GM23338 (cell line): ENCODE results near the gene TPT1. TPM values are rescaled to one million over a fixed set of nuclear protein-coding genes. Genes with fewer than 3 reads are reported as not detected.

Experiments used
- ATAC-seq: fragments of 200-7000 bp; cut with Tn5 transposase; 3 replicates; pipeline ENCODE4 v1.9.1; 2020
- DNase-seq: peaks from one replicate; pipeline ENCODE4 v3.0.0-alpha.2; 2015; ENCODE audit warnings: low spot score
- H2AFZ ChIP-seq: fragments of 200-600 bp; sonication (generic); 2 replicates; pipeline ENCODE4 v1.8.0; 2016; ENCODE audit warnings: antibody characterized with exemption, mild to moderate bottlenecking, moderate library complexity
- H3F3A ChIP-seq: fragments of 200-600 bp; sonication (generic); replicated peaks from 2 replicates; pipeline ENCODE4 v1.8.0; 2017; ENCODE audit warnings: antibody characterized with exemption, mixed run types, low read depth
- H3K27ac ChIP-seq: fragments of 200-600 bp; sonication (generic); 2 replicates; pipeline ENCODE4 v1.6.1; 2016; ENCODE audit warnings: low read depth
- H3K27me3 ChIP-seq: fragments of 200-600 bp; sonication (generic); 2 replicates; pipeline ENCODE4 v1.8.0; 2016; ENCODE audit warnings: mild to moderate bottlenecking, mixed run types, moderate library complexity; ENCODE audit not compliant: insufficient read depth
- H3K36me3 ChIP-seq: fragments of 200-600 bp; sonication (generic); 2 replicates; pipeline ENCODE4 v1.8.0; 2016; ENCODE audit warnings: mild to moderate bottlenecking; ENCODE audit not compliant: insufficient read depth
- H3K4me1 ChIP-seq: fragments of 200-600 bp; sonication (generic); 2 replicates; pipeline ENCODE4 v1.8.0; 2016; ENCODE audit warnings: mild to moderate bottlenecking, moderate library complexity; ENCODE audit not compliant: insufficient read depth
- H3K4me2 ChIP-seq: fragments of 200-600 bp; sonication (generic); 2 replicates; pipeline ENCODE4 v1.7.1; 2017; ENCODE audit warnings: mixed run types
- H3K4me3 ChIP-seq: fragments of 200-600 bp; sonication (generic); 2 replicates; pipeline ENCODE4 v1.6.1; 2016; ENCODE audit warnings: mixed run types
- H3K79me2 ChIP-seq: fragments of 200-600 bp; sonication (generic); replicated peaks from 2 replicates; pipeline ENCODE4 v1.8.0; 2017; ENCODE audit warnings: mild to moderate bottlenecking; ENCODE audit not compliant: insufficient read depth
- H3K9me2 ChIP-seq: fragments of 200-600 bp; sonication (generic); 2 replicates; pipeline ENCODE4 v1.8.0; 2017; ENCODE audit not compliant: insufficient read depth
- H4K20me1 ChIP-seq: fragments of 200-600 bp; sonication (generic); replicated peaks from 2 replicates; pipeline ENCODE4 v1.8.0; 2017; ENCODE audit warnings: mild to moderate bottlenecking; ENCODE audit not compliant: insufficient read depth
- H3K27ac Mint-ChIP-seq: 2 replicates; pipeline ENCODE4 v1.8.0; 2020; ENCODE audit warnings: inconsistent platforms, mild to moderate bottlenecking, moderate library complexity, mixed read lengths
- H3K27me3 Mint-ChIP-seq: 3 replicates; pipeline ENCODE4 v1.8.0; 2022; ENCODE audit warnings: low read depth, mild to moderate bottlenecking, moderate library complexity, mixed read lengths, inconsistent platforms; ENCODE audit not compliant: insufficient read depth, poor library complexity
- H3K36me3 Mint-ChIP-seq: 3 replicates; pipeline ENCODE4 v1.8.0; 2021; ENCODE audit warnings: low read depth, mild to moderate bottlenecking, inconsistent platforms, moderate library complexity, mixed read lengths
- H3K4me1 Mint-ChIP-seq: 3 replicates; pipeline ENCODE4 v1.8.0; 2020; ENCODE audit warnings: mild to moderate bottlenecking, inconsistent platforms, mixed read lengths
- H3K4me3 Mint-ChIP-seq: 3 replicates; pipeline ENCODE4 v1.8.0; 2021; ENCODE audit warnings: moderate library complexity, mild to moderate bottlenecking, inconsistent platforms, mixed read lengths
- H3K9me3 Mint-ChIP-seq: 3 replicates; pipeline ENCODE4 v1.8.0; 2020; ENCODE audit warnings: moderate library complexity, mild to moderate bottlenecking, inconsistent platforms, mixed read lengths
- CREB1 ChIP-seq: fragments of 250-450 bp; sonication (Bioruptor Pico); IDR thresholded peaks from 2 replicates; pipeline ENCODE4 v1.5.0; 2020; ENCODE audit warnings: low read depth, mild to moderate bottlenecking, moderate library complexity
- CTCF ChIP-seq, 2 experiments: fragments of 200-600 bp in 1 of 2; sonication (generic) in 1 of 2; conservative IDR thresholded peaks; 2 replicates each; pipeline versions ENCODE4 v1.5.1 to v1.6.1; 2016 to 2017; ENCODE audit warnings: antibody characterized with exemption in 2 of 2, low read depth in 2 of 2, mild to moderate bottlenecking in 2 of 2, moderate library complexity in 1 of 2
- ETS1 ChIP-seq: IDR thresholded peaks from 2 replicates; pipeline ENCODE4 v1.6.1; 2016; ENCODE audit warnings: antibody characterized with exemption
- EZH2 ChIP-seq: fragments of 200-600 bp; sonication (generic); IDR thresholded peaks from one replicate; pipeline ENCODE4 v1.8.0; 2017; ENCODE audit warnings: antibody characterized with exemption, mild to moderate bottlenecking, low read depth; ENCODE audit not compliant: unreplicated experiment
- EZH2phosphoT487 ChIP-seq: fragments of 200-600 bp; sonication (generic); IDR thresholded peaks from one replicate; pipeline ENCODE4 v1.8.1; 2018; ENCODE audit warnings: antibody characterized with exemption; ENCODE audit not compliant: unreplicated experiment
- JUNB ChIP-seq: IDR thresholded peaks from one replicate; pipeline ENCODE4 v1.6.1; 2016; ENCODE audit warnings: antibody characterized with exemption; ENCODE audit not compliant: unreplicated experiment
- NANOG ChIP-seq: IDR thresholded peaks from 2 replicates; pipeline ENCODE4 v1.6.1; 2016; ENCODE audit warnings: antibody characterized with exemption, borderline replicate concordance
- POLR2AphosphoS5 ChIP-seq: IDR thresholded peaks from 2 replicates; pipeline ENCODE4 v1.6.1; 2016; ENCODE audit warnings: antibody characterized with exemption, low read depth
- REST ChIP-seq: IDR thresholded peaks from one replicate; pipeline ENCODE4 v1.6.1; 2018; ENCODE audit warnings: antibody characterized with exemption; ENCODE audit not compliant: unreplicated experiment
- STAT1 ChIP-seq: IDR thresholded peaks from one replicate; pipeline ENCODE4 v1.6.1; 2016; ENCODE audit warnings: antibody characterized with exemption; ENCODE audit not compliant: unreplicated experiment
- ZNF114 ChIP-seq: fragments of 250-450 bp; sonication (Bioruptor Pico); IDR thresholded peaks from 2 replicates; pipeline ENCODE4 v1.5.0; 2020; ENCODE audit warnings: mild to moderate bottlenecking, moderate library complexity
- ZNF331 ChIP-seq: fragments of 250-450 bp; sonication (Bioruptor Pico); IDR thresholded peaks from 2 replicates; pipeline ENCODE4 v1.5.0; 2020; ENCODE audit warnings: low read depth, mild to moderate bottlenecking, moderate library complexity
- ZNF462 ChIP-seq: fragments of 250-450 bp; sonication (Bioruptor Pico); IDR thresholded peaks from 2 replicates; pipeline ENCODE4 v1.5.0; 2020; ENCODE audit warnings: mild to moderate bottlenecking, moderate library complexity
- polyA plus RNA-seq: library from polyadenylated mRNA; unstranded; fragments of >200 nt; fragmentation: Nextera tagmentation; extraction: Ambion mirVana; gene quantifications from 2 replicates; pipeline ENCODE4 v1.2.1, GENCODE V29; 2016
- total RNA-seq: library from RNA; depleted of rRNA; stranded (reverse); fragments of >200 nt; shearing (Covaris generic); gene quantifications from 2 replicates; pipeline ENCODE4 v1.2.3, GENCODE V29; 2014

The TPT1 gene
- total and polyA plus RNA-seq, 2 experiments from 2014 or later: 1,385 to 2,519 TPM

- H3K79me2 ChIP-seq: no peaks in the 10 kb centered on the region
- Mint-ChIP-seq H3K27me3 (peaks cover 7% of the 10 kb centered on the region), H3K4me3 (no peak overlapping the region), H3K9me3 (no peaks in the 10 kb centered on the region), H3K36me3 (peaks cover 6% of the 10 kb centered on the region; the same call in 2 of the 3 replicates), H3K4me1 (peaks cover 25% of the 10 kb centered on the region), H3K27ac (no peak overlapping the region)
- no peaks in the 10 kb centered on the region for H3K27me3 ChIP-seq
- H3K27ac ChIP-seq: no peak overlapping the region
- H3F3A ChIP-seq: peaks cover 5% of the 10 kb centered on the region; the same call in 1 of the 2 replicates
- no peaks in the 10 kb centered on the region for H4K20me1 ChIP-seq
- H3K4me2 ChIP-seq: no peak overlapping the region
- DNase-seq (no peak), ATAC-seq (no peak)
- H2AFZ ChIP-seq: no peak overlapping the region
- no peak for TF ChIP-seq NANOG
- TF ChIP-seq CTCF (conservative IDR thresholded peaks at IDR 0.05; ENCODE audit: low read depth in 2 of 2): no peak
- TF ChIP-seq ZNF331: no peak
- no peak for TF ChIP-seq EZH2phosphoT487
- no peak for TF ChIP-seq ZNF114 (CRISPR knock-in tag)
- no peak for TF ChIP-seq JUNB
- no peak for TF ChIP-seq STAT1
- TF ChIP-seq REST: no peak
- TF ChIP-seq POLR2AphosphoS5: no peak
- TF ChIP-seq CREB1: no peak
- no peak for TF ChIP-seq EZH2
- no peak for TF ChIP-seq ETS1
- no peak for TF ChIP-seq ZNF462 (CRISPR knock-in tag)
- H3K4me3 ChIP-seq: no peak overlapping the region
- no peaks in the 10 kb centered on the region for H3K36me3 ChIP-seq
- peaks cover 17% of the 10 kb centered on the region for H3K4me1 ChIP-seq
- no peaks in the 10 kb centered on the region for H3K9me2 ChIP-seq
Observed at GRCh38 chr13:45369116-45369515, 28.1 kb upstream of the TPT1 start.
